Astrocyte (in vitro differentiated cells and primary cell): ENCODE data around the gene IL1RAPL2. TPM values are rescaled to one million over a fixed set of nuclear protein-coding genes. Genes with fewer than 3 reads are reported as not detected.

Experiments used
- DNase-seq: peaks from one replicate; pipeline ENCODE4 v3.0.0-alpha.2; 2010; ENCODE audit warnings: low read depth
- FAIRE-seq: peaks from 2 replicates; lab custom pipeline; 2011; peaks lifted over from hg19 to GRCh38; lab: Jason Lieb, UNC
- H2AFZ ChIP-seq: 2 replicates; pipeline ENCODE4 v1.6.0; 2012; ENCODE audit warnings: low read depth, low read length, inconsistent platforms
- H3K27ac ChIP-seq: 2 replicates; pipeline ENCODE4 v1.5.1; 2011; ENCODE audit warnings: low read depth, low read length, inconsistent platforms
- H3K27me3 ChIP-seq: 2 replicates; pipeline ENCODE4 v1.6.0; 2011; ENCODE audit warnings: low read length, inconsistent platforms; ENCODE audit not compliant: insufficient read depth
- H3K36me3 ChIP-seq: 2 replicates; pipeline ENCODE4 v1.5.1; 2011; ENCODE audit warnings: low read length, inconsistent platforms; ENCODE audit not compliant: insufficient read depth
- H3K4me1 ChIP-seq: 2 replicates; pipeline ENCODE4 v1.5.1; 2011; ENCODE audit warnings: low read length, inconsistent platforms; ENCODE audit not compliant: insufficient read depth
- H3K4me2 ChIP-seq: 2 replicates; pipeline ENCODE4 v1.6.0; 2012; ENCODE audit warnings: low read length, inconsistent platforms
- H3K4me3 ChIP-seq: 2 replicates; pipeline ENCODE4 v1.5.1; 2011; ENCODE audit warnings: low read depth, mild to moderate bottlenecking, low read length, inconsistent platforms; ENCODE audit not compliant: insufficient read depth
- H3K79me2 ChIP-seq: 2 replicates; pipeline ENCODE4 v1.6.0; 2012; ENCODE audit warnings: mild to moderate bottlenecking, low read length, inconsistent platforms; ENCODE audit not compliant: insufficient read depth
- H3K9ac ChIP-seq: 2 replicates; pipeline ENCODE4 v1.6.0; 2012; ENCODE audit warnings: mild to moderate bottlenecking, low read length, inconsistent platforms
- H3K9me3 ChIP-seq: 2 replicates; pipeline ENCODE4 v1.5.1; 2012; ENCODE audit warnings: low read depth, mild to moderate bottlenecking, low read length, inconsistent platforms; ENCODE audit not compliant: insufficient read depth
- H4K20me1 ChIP-seq: 2 replicates; pipeline ENCODE4 v1.6.0; 2012; ENCODE audit warnings: low read length, inconsistent platforms; ENCODE audit not compliant: insufficient read depth
- H3K27ac Mint-ChIP-seq: one replicate; pipeline ENCODE4 v1.8.0; 2021; ENCODE audit warnings: mild to moderate bottlenecking, mixed read lengths; ENCODE audit not compliant: unreplicated experiment
- H3K27me3 Mint-ChIP-seq: one replicate; pipeline ENCODE4 v1.8.0; 2021; ENCODE audit warnings: low read depth, mixed read lengths; ENCODE audit not compliant: unreplicated experiment
- H3K36me3 Mint-ChIP-seq: one replicate; pipeline ENCODE4 v1.8.0; 2021; ENCODE audit warnings: low read depth, mixed read lengths; ENCODE audit not compliant: unreplicated experiment
- H3K4me1 Mint-ChIP-seq: one replicate; pipeline ENCODE4 v1.8.0; 2021; ENCODE audit warnings: low read depth, mixed read lengths; ENCODE audit not compliant: unreplicated experiment
- H3K4me3 Mint-ChIP-seq: one replicate; pipeline ENCODE4 v1.8.0; 2021; ENCODE audit warnings: mild to moderate bottlenecking, moderate library complexity, mixed read lengths; ENCODE audit not compliant: unreplicated experiment
- H3K9me3 Mint-ChIP-seq: one replicate; pipeline ENCODE4 v1.8.0; 2021; ENCODE audit warnings: mild to moderate bottlenecking, mixed read lengths; ENCODE audit not compliant: unreplicated experiment
- EZH2 ChIP-seq: IDR thresholded peaks from 2 replicates; pipeline ENCODE4 v1.6.1; 2012; ENCODE audit warnings: mild to moderate bottlenecking, low read length, inconsistent platforms; ENCODE audit not compliant: insufficient read depth
- total RNA-seq: library from RNA; stranded (reverse); gene quantifications from 2 replicates; pipeline ENCODE4 v1.2.1, GENCODE V29; 2021
- TF ChIP-seq, protein P1 (sequence below): IDR thresholded peaks from 2 replicates; pipeline ENCODE4 v1.5.1; 2011; ENCODE audit warnings: low read depth, mild to moderate bottlenecking, inconsistent platforms, low read length, moderate library complexity; ENCODE audit not compliant: insufficient read depth

IL1RAPL2 gene
- total RNA-seq, 1 donor from 2014 or later: 0.16 TPM

DNA sequence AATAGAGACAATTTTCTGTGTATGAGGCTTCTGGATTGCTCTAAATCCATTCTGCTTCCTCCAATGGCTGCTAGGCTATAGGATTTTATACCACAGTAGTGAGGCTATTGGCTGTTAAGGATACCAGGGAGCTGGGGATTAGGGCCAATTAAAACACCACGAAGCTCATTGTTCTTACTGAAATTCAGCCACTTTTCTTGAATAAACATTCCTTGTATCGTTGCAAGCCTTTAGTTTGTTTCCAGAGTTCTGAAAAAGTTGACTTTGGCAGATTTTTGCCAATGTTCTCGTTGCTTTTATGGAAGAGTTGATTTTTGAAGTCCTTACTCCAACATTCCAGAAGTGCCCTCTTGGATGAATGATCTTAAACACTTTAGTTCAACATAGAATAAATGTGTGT lies 892.8 kb downstream of the IL1RAPL2 start:
- H3K36me3 ChIP-seq: no peaks in the 10 kb centered on the region
- H3K4me2 ChIP-seq: no peak overlapping the region
- TF ChIP-seq, protein P1, sequence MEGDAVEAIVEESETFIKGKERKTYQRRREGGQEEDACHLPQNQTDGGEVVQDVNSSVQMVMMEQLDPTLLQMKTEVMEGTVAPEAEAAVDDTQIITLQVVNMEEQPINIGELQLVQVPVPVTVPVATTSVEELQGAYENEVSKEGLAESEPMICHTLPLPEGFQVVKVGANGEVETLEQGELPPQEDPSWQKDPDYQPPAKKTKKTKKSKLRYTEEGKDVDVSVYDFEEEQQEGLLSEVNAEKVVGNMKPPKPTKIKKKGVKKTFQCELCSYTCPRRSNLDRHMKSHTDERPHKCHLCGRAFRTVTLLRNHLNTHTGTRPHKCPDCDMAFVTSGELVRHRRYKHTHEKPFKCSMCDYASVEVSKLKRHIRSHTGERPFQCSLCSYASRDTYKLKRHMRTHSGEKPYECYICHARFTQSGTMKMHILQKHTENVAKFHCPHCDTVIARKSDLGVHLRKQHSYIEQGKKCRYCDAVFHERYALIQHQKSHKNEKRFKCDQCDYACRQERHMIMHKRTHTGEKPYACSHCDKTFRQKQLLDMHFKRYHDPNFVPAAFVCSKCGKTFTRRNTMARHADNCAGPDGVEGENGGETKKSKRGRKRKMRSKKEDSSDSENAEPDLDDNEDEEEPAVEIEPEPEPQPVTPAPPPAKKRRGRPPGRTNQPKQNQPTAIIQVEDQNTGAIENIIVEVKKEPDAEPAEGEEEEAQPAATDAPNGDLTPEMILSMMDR: no peak
- no peak for TF ChIP-seq EZH2
- H3K27me3 ChIP-seq: no peaks in the 10 kb centered on the region
- DNase-seq (no peak), FAIRE-seq (no peak)
- no peaks in the 10 kb centered on the region for H3K27me3 Mint-ChIP-seq
- H3K4me1 Mint-ChIP-seq: peaks cover 13% of the 10 kb centered on the region
- peaks cover 4% of the 10 kb centered on the region for H3K4me1 ChIP-seq
- no peaks in the 10 kb centered on the region for H3K9me3 ChIP-seq
- no peaks in the 10 kb centered on the region for H4K20me1 ChIP-seq
- no peak overlapping the region for H3K4me3 ChIP-seq
- H3K79me2 ChIP-seq: no peaks in the 10 kb centered on the region
- H3K27ac ChIP-seq: no peak overlapping the region
- no peak overlapping the region for H3K4me3 Mint-ChIP-seq
- H2AFZ ChIP-seq: no peak overlapping the region
- no peak overlapping the region for H3K27ac Mint-ChIP-seq
- no peaks in the 10 kb centered on the region for H3K9me3 Mint-ChIP-seq
- no peak overlapping the region for H3K9ac ChIP-seq
- no peaks in the 10 kb centered on the region for H3K36me3 Mint-ChIP-seq

DNA sequence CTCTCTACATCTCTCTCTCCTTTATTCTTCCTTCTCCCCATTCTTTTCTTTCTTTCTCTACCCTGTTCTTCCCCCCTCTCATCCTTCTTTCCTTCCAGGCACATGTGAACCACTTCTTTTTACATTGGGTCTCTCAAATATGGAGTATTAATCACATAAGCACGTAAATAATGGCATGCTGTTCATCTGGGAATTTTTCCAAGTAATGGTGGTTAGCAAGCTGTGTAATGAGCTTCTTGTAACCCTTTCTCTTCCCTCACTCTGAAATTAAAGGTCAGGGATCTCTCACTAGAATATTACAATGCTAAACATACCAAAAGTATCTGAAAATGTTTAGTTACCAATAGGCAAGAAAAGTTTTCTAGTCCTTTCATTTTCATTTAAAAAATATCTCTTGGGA lies 894.4 kb downstream of the IL1RAPL2 start:
- peak; percentile 74 for FAIRE-seq

DNA sequence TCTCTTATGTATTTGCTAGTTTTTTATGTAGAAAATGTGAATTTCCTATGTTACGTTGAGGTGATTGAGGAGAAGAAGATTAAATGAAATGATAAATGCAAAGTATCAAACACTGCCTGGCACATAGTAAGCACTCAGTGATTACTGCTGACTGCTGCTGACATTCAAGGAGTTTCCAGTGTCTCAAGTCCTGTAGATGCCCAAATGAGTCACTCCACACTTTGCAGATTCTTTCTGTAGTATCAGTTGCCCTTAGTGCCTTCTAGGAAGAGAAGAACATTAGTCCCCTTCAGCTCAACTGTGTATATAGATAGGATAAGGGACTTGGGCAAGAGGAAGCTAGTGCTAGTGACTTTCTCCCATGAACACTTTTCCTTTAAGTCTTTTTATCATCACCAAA lies 895.0 kb downstream of the IL1RAPL2 start:
- Mint-ChIP-seq H3K27me3 (no peaks in the 10 kb centered on the region), H3K36me3 (no peaks in the 10 kb centered on the region), H3K9me3 (no peaks in the 10 kb centered on the region), H3K4me1 (peaks cover 13% of the 10 kb centered on the region), H3K4me3 (no peak overlapping the region), H3K27ac (no peak overlapping the region)
- no peak overlapping the region for H2AFZ ChIP-seq
- H3K9ac ChIP-seq: no peak overlapping the region
- peak overlapping the region; percentile 50 for H3K4me2 ChIP-seq
- no peaks in the 10 kb centered on the region for H3K9me3 ChIP-seq
- H3K27ac ChIP-seq: no peak overlapping the region
- no peaks in the 10 kb centered on the region for H4K20me1 ChIP-seq
- no peak overlapping the region for H3K4me3 ChIP-seq
- no peaks in the 10 kb centered on the region for H3K79me2 ChIP-seq
- H3K36me3 ChIP-seq: no peaks in the 10 kb centered on the region
- TF ChIP-seq EZH2: no peak
- TF ChIP-seq, protein P1: no peak
- H3K4me1 ChIP-seq: peaks cover 4% of the 10 kb centered on the region
- FAIRE-seq (peak; percentile 29), DNase-seq (peak; percentile 18)
- no peaks in the 10 kb centered on the region for H3K27me3 ChIP-seq

More for the DNA sequence above, 894.4 kb downstream of the IL1RAPL2 start:
- Histone ChIP-seq H3K79me2 (no peaks in the 10 kb centered on the region), H2AFZ (no peak overlapping the region), H3K4me2 (peak overlapping the region; percentile 50), H3K4me3 (no peak overlapping the region), H3K9ac (no peak overlapping the region), H3K27me3 (no peaks in the 10 kb centered on the region), H3K9me3 (no peaks in the 10 kb centered on the region), H3K27ac (no peak overlapping the region), H4K20me1 (no peaks in the 10 kb centered on the region), H3K36me3 (no peaks in the 10 kb centered on the region), H3K4me1 (peaks cover 4% of the 10 kb centered on the region)
- Mint-ChIP-seq H3K4me3 (no peak overlapping the region), H3K9me3 (no peaks in the 10 kb centered on the region), H3K27me3 (no peaks in the 10 kb centered on the region), H3K27ac (peak overlapping the region; percentile 64), H3K36me3 (no peaks in the 10 kb centered on the region), H3K4me1 (peaks cover 13% of the 10 kb centered on the region)
- DNase-seq: peak; percentile 74
- TF ChIP-seq, protein P1: no peak
- TF ChIP-seq EZH2: no peak
